Testis (tissue), 3 donors: ENCODE results near the gene CISD3. TPM values are rescaled to one million over a fixed set of nuclear protein-coding genes. Genes with fewer than 3 reads are reported as not detected.

Experiments used
- DNase-seq: peaks from one replicate; pipeline ENCODE4 v3.0.0-alpha.2; 2019
- H3K27ac ChIP-seq, 2 donors: fragments of 200-600 bp; sonication (generic); one replicate each; pipeline ENCODE4 v1.5.1; 2019
- H3K27me3 ChIP-seq: fragments of 200-600 bp; sonication (generic); one replicate; pipeline ENCODE4 v1.5.1; 2019
- H3K36me3 ChIP-seq: fragments of 200-600 bp; sonication (generic); one replicate; pipeline ENCODE4 v1.5.1; 2017; ENCODE audit warnings: low read depth; ENCODE audit errors: missing control alignments
- H3K4me1 ChIP-seq: fragments of 200-600 bp; sonication (generic); one replicate; pipeline ENCODE4 v1.5.1; 2019
- H3K4me3 ChIP-seq, 2 donors: fragments of 200-600 bp; sonication (generic); one replicate each; pipeline ENCODE4 v1.5.1; 2017 to 2019
- H3K9me3 ChIP-seq: fragments of 200-600 bp; sonication (generic); one replicate; pipeline ENCODE4 v1.5.1; 2017
- POLR2A ChIP-seq: fragments of 450-650 bp; IDR thresholded peaks from one replicate; pipeline ENCODE4 v1.6.1; 2017; ENCODE audit warnings: antibody characterized with exemption, mild to moderate bottlenecking, moderate library complexity
- WGBS, 2 donors: methylation state at CpG; one replicate each; pipeline ENCODE4 v1.1.5; 2018; 5-methylcytosine and 5-hydroxymethylcytosine counted together
- intact Hi-C: fragments of 100-400 bp; cut with DNase I; formaldehyde crosslinking; loops from one replicate; pipeline ENCODE4 v1.15.1; 2023; ENCODE audit warnings: low total_unique reads
- polyA plus RNA-seq: library from polyadenylated mRNA; stranded (reverse); fragments of 350-450 nt; fragmentation: Illumina TruSeq; extraction: RNeasy Lipid Tissue Mini Kit (QIAGEN cat#74804); gene quantifications from one replicate; pipeline ENCODE4 v1.2.3, GENCODE V29; 2014; ENCODE audit warnings: low read depth, low replicate concordance; ENCODE audit not compliant: insufficient read depth
- total RNA-seq, 2 donors: library from RNA; depleted of rRNA; stranded (reverse); fragments of >200 nt; gene quantifications; one replicate each; pipeline ENCODE4 v1.2.3, GENCODE V29; 2016
- TF ChIP-seq, protein P1 (sequence below), 3 experiments: fragments of 450-650 bp in 2 of 3; fragments of 200-600 bp in 1 of 3; sonication (generic) in 1 of 3; IDR thresholded peaks; one replicate each; pipeline ENCODE4 v1.5.1; 2016 to 2019; ENCODE audit warnings: antibody characterized with exemption in 3 of 3, mild to moderate bottlenecking in 2 of 3, moderate library complexity in 1 of 3

Gene CISD3
- total and polyA plus RNA-seq, 3 donors from 2014 or later: 13.9 to 25.7 (median 14.3) TPM

DNA sequence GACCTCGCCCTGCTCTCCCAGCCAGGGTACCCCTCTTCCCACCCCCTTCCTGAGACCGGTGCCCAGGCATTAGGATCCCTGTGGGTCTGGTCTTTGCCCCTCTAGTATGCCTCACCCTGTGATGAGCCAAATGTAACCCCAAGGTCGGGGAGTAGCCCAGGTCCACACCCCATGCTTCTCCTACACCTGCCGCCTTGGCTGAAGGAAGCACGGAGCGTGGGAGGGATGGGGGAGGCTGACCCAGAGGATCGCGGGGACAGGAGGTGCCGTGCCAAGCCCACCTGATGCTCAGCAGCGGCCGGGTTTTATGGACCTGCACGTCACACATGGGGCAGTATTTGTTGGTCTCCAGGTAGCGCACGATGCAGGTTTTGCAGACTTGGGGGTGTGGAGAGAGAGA, 9.2 kb downstream of the CISD3 start:
- WGBS, 2 donors: 66 to 91% methylated on average over 10 to 14 of the region's 14 CpGs
- Histone ChIP-seq H3K27ac (no peak overlapping the region), H3K9me3 (no peaks in the 10 kb centered on the region), H3K36me3 (no peaks in the 10 kb centered on the region), H3K4me1 (peaks cover 44% of the 10 kb centered on the region), H3K4me3 (no peak overlapping the region), H3K27me3 (no peaks in the 10 kb centered on the region)
- no peak for DNase-seq
- intact Hi-C loops: no loop called here
- TF ChIP-seq, protein P1, sequence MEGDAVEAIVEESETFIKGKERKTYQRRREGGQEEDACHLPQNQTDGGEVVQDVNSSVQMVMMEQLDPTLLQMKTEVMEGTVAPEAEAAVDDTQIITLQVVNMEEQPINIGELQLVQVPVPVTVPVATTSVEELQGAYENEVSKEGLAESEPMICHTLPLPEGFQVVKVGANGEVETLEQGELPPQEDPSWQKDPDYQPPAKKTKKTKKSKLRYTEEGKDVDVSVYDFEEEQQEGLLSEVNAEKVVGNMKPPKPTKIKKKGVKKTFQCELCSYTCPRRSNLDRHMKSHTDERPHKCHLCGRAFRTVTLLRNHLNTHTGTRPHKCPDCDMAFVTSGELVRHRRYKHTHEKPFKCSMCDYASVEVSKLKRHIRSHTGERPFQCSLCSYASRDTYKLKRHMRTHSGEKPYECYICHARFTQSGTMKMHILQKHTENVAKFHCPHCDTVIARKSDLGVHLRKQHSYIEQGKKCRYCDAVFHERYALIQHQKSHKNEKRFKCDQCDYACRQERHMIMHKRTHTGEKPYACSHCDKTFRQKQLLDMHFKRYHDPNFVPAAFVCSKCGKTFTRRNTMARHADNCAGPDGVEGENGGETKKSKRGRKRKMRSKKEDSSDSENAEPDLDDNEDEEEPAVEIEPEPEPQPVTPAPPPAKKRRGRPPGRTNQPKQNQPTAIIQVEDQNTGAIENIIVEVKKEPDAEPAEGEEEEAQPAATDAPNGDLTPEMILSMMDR (IDR thresholded peaks at IDR 0.05): no peak
- no peak for TF ChIP-seq POLR2A

DNA sequence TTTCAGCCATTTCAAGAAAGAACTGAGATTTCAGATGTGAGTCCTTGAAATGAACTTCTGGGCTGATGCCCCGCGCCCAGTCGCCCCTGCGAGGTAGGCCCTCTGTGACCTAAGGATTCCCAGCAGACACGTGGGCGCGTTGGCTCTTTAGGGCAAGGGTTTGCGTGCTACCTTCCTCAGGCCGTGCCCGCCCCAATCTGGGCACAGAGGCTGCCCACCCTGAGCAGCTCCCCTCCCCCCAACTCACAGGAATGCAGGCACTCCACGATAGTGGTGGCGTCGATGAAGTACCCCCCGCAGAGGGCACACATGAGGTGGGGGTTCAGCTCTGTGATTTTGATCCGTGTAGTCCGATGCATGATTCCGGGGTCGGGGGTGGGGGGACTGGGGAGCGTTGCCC, 9.9 kb downstream of the CISD3 start:
- no peak overlapping the region for H3K4me3 ChIP-seq
- H3K36me3 ChIP-seq: no peaks in the 10 kb centered on the region
- H3K4me1 ChIP-seq: peaks cover 36% of the 10 kb centered on the region
- TF ChIP-seq, protein P1 (IDR thresholded peaks at IDR 0.05): no peak
- TF ChIP-seq POLR2A: no peak
- 92 to 93% methylated on average over 9 to 19 of the region's 19 CpGs for WGBS, 2 donors
- intact Hi-C loops: no loop called here
- no peak for DNase-seq
- H3K27me3 ChIP-seq: no peaks in the 10 kb centered on the region
- H3K27ac ChIP-seq: no peak overlapping the region
- H3K9me3 ChIP-seq: no peaks in the 10 kb centered on the region

DNA sequence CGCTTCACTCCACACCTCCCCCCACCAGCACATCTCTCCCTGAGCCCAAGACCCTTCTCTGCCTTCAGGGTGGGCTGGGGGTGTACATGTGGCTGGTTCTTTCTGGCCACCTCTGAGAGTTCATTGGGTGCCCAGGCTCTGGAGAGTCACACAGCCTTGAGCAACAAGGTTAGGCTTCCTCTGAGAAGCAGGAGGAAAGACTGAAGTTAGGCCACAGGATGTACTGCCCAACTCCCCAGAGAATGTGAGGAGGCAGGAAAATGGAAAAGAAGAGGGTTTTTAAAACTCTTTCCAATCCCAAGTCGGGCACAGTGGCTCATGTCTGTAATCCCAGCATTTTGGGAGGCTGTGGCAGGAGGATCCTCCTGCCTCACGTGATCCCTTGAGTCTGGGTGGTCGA, 10.7 kb downstream of the CISD3 start:
- Histone ChIP-seq H3K4me3 (no peak overlapping the region), H3K36me3 (no peaks in the 10 kb centered on the region), H3K27me3 (no peaks in the 10 kb centered on the region), H3K9me3 (no peaks in the 10 kb centered on the region), H3K4me1 (peaks cover 35% of the 10 kb centered on the region), H3K27ac (no peak overlapping the region)
- intact Hi-C loops: no loop called here
- DNase-seq: no peak
- 65 to 70% methylated on average over 4 of the region's 4 CpGs for WGBS, 2 donors
- TF ChIP-seq, protein P1 (IDR thresholded peaks at IDR 0.05): no peak

DNA sequence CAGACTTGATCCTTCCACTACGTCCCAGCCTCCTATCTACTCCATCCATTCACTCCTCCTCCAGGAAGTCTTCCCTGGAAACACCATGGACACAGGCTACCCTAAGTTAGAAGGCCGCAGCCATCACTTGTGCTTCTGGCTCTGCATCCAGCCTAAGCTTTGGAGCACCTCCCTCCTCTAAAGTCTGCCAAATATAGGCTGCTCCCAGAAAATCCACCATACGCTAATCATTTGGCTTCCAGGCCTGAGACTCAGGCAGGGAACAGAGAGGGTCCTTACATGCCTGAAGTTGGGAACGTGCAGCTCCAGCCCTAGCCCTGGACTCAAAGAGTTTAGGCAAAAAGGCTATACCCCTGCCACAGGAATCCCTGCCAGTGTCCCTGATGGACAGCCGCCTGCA, 11.3 kb downstream of the CISD3 start:
- no peak overlapping the region for H3K4me3 ChIP-seq
- H3K27ac ChIP-seq: peak overlapping the region in 1 of 2 donors; percentile 68
- intact Hi-C loops: no loop called here
- H3K9me3 ChIP-seq: no peaks in the 10 kb centered on the region
- 65 to 82% methylated on average over 5 of the region's 5 CpGs for WGBS, 2 donors
- TF ChIP-seq POLR2A: no peak
- TF ChIP-seq, protein P1 (IDR thresholded peaks at IDR 0.05): no peak
- H3K4me1 ChIP-seq: peaks cover 36% of the 10 kb centered on the region
- DNase-seq: no peak
- no peaks in the 10 kb centered on the region for H3K36me3 ChIP-seq
- no peaks in the 10 kb centered on the region for H3K27me3 ChIP-seq

DNA sequence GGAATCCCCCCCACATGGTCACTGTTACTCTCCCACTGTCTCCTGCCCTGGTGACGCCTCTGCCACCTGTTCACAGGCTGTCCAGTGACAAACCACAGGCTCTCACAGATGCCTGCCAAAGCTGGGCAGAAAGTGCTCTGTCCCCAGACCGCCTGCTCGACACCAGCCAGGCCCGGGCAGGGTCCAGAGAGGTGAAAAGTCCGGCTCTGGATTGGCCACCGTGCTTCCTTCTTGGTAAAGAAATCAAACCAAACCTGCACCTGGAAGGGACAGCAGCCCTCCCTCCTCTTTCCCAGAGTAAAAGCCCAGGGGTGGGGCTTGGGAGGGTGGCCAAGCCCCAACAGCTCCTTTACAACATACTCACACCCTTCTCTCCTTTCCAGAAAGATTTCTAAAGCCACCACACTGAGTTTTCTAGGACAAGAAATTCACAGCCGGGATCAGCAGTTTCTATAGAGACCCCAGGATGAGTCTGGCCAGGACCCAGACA, 11.8 kb downstream of the CISD3 start:
- intact Hi-C loops: no loop called here
- no peak for DNase-seq
- Histone ChIP-seq H3K4me1 (peaks cover 41% of the 10 kb centered on the region), H3K27ac (peak overlapping the region in 1 of 2 donors; percentile 68), H3K27me3 (no peaks in the 10 kb centered on the region), H3K36me3 (no peaks in the 10 kb centered on the region), H3K4me3 (no peak overlapping the region), H3K9me3 (no peaks in the 10 kb centered on the region)
- WGBS, 2 donors: 42 to 44% methylated on average over 6 to 7 of the region's 7 CpGs
- TF ChIP-seq, protein P1 (IDR thresholded peaks at IDR 0.05): no peak
- no peak for TF ChIP-seq POLR2A
